K562 (cell line): ENCODE measurements around the gene STX19. TPM values are rescaled to one million over a fixed set of nuclear protein-coding genes. Genes with fewer than 3 reads are reported as not detected.

Experiments used
- ATAC-seq: fragments of 200-7000 bp; cut with Tn5 transposase; 3 replicates; pipeline ENCODE4 v1.9.1; 2020; ENCODE audit warnings: moderate library complexity
- BruUV-seq: library from RNA; stranded (reverse); fragments of 400-500 nt; replicated peaks from 2 replicates; lab custom pipeline; 2021; lab: Mats Ljungman, UMichigan
- CTCF ChIA-PET: fragments of 300-600 bp; formaldehyde crosslinking; extraction: SDS; loops from one replicate; lab custom pipeline; 2021; ENCODE audit warnings: low intra/inter-chr PET ratio; lab: Yijun Ruan, JAX
- POLR2A ChIA-PET: fragments of 300-600, 350-650 bp; sonication (Branson Sonifier 250); formaldehyde crosslinking; extraction: SDS; loops from one replicate; lab custom pipeline; 2021; ENCODE audit warnings: antibody characterized with exemption, inconsistent platforms; lab: Yijun Ruan, JAX
- DNase-seq, 4 experiments: peaks; one replicate each; pipeline versions ENCODE4 v3.0.0 to v3.0.0-alpha.2; 2011 to 2018; ENCODE audit warnings: low spot score in 3 of 4, mixed read lengths in 3 of 4; ENCODE audit errors: extremely low read depth in 1 of 4
- FAIRE-seq: peaks from 2 replicates; lab custom pipeline; 2011; peaks lifted over from hg19 to GRCh38; lab: Jason Lieb, UNC
- H2AFZ ChIP-seq: 2 replicates; pipeline ENCODE4 v1.6.0; 2011; ENCODE audit warnings: low read depth, low read length, control low read depth, inconsistent platforms
- H3K27ac ChIP-seq: fragments of 200-600 bp; 3 replicates; pipeline ENCODE4 v1.8.0; 2011; ENCODE audit warnings: low read depth, mild to moderate bottlenecking, control low read depth, inconsistent platforms, low read length, moderate library complexity, mixed read lengths; ENCODE audit errors: extremely low read depth
- H3K27me3 ChIP-seq, 2 experiments: fragments of 300-600 bp in 1 of 2; 2 replicates in 1 of 2; 3 replicates in 1 of 2; pipeline versions ENCODE4 v1.6.0 to v1.8.0; 2011; ENCODE audit warnings: inconsistent platforms in 2 of 2, low read length in 2 of 2, mild to moderate bottlenecking in 1 of 2, mixed read lengths in 1 of 2, moderate library complexity in 1 of 2; ENCODE audit not compliant: control insufficient read depth in 2 of 2, insufficient read depth in 2 of 2
- H3K36me3 ChIP-seq: fragments of 300-600 bp; 3 replicates; pipeline ENCODE4 v1.8.0; 2011; ENCODE audit warnings: mild to moderate bottlenecking, low read length, inconsistent platforms; ENCODE audit not compliant: control insufficient read depth, insufficient read depth
- H3K4me1 ChIP-seq, 2 experiments: fragments of 200-600 bp in 1 of 2; replicated peaks in 1 of 2; 2 replicates in 1 of 2; 3 replicates in 1 of 2; pipeline versions ENCODE4 v1.5.1 to v1.8.0; 2011; ENCODE audit warnings: inconsistent platforms in 2 of 2, low read length in 2 of 2, mild to moderate bottlenecking in 1 of 2, mixed read lengths in 1 of 2, moderate library complexity in 1 of 2; ENCODE audit not compliant: control insufficient read depth in 2 of 2, insufficient read depth in 2 of 2
- H3K4me2 ChIP-seq: 2 replicates; pipeline ENCODE4 v1.6.1; 2011; ENCODE audit warnings: low read length, control low read depth, inconsistent platforms, mixed read lengths; ENCODE audit not compliant: insufficient read depth
- H3K4me3 ChIP-seq: fragments of 200-600 bp; sonication (generic), shearing (Covaris generic); 2 replicates; pipeline ENCODE4 v1.5.1; 2016; ENCODE audit warnings: control low read depth, inconsistent platforms
- H3K79me2 ChIP-seq: fragments of 200-600 bp; 3 replicates; pipeline ENCODE4 v1.8.0; 2011; ENCODE audit warnings: low read length, inconsistent platforms; ENCODE audit not compliant: control insufficient read depth, insufficient read depth
- H3K9ac ChIP-seq, 2 experiments: 2 replicates each; pipeline versions ENCODE4 v1.6.0 to v1.6.1; 2011; ENCODE audit warnings: low read depth in 2 of 2, low read length in 2 of 2, control low read depth in 1 of 2, inconsistent platforms in 1 of 2, mild to moderate bottlenecking in 1 of 2, mixed read lengths in 1 of 2; ENCODE audit not compliant: insufficient read depth in 1 of 2
- H3K9me1 ChIP-seq: one replicate; pipeline ENCODE4 v1.6.0; 2011; ENCODE audit warnings: inconsistent platforms, mild to moderate bottlenecking, low read length, moderate library complexity; ENCODE audit not compliant: control insufficient read depth, insufficient read depth
- H3K9me3 ChIP-seq: replicated peaks from 2 replicates; pipeline ENCODE4 v1.5.1; 2011; ENCODE audit warnings: low read depth, low read length, inconsistent platforms; ENCODE audit not compliant: control insufficient read depth, insufficient read depth
- H4K20me1 ChIP-seq: replicated peaks from 2 replicates; pipeline ENCODE4 v1.6.1; 2011; ENCODE audit warnings: low read length, inconsistent platforms, mixed read lengths; ENCODE audit not compliant: control insufficient read depth, insufficient read depth
- CBX5 ChIP-seq: IDR thresholded peaks from 2 replicates; pipeline ENCODE4 v1.6.1; 2014; ENCODE audit warnings: low read depth, borderline replicate concordance
- CTCF ChIP-seq, 3 experiments: IDR thresholded peaks in 2 of 3; conservative IDR thresholded peaks in 1 of 3; 2 replicates each; pipeline ENCODE4 v1.5.1; 2011 to 2012; ENCODE audit warnings: low read length in 3 of 3, mild to moderate bottlenecking in 3 of 3, control low read depth in 2 of 3, improper control_type of control experiment in 1 of 3, inconsistent platforms in 1 of 3, low read depth in 1 of 3, mixed read lengths in 1 of 3, moderate library complexity in 1 of 3; ENCODE audit not compliant: insufficient read depth in 2 of 3
- DMBX1 ChIP-seq: fragments of 250-450 bp; sonication (Bioruptor Pico); IDR thresholded peaks from 2 replicates; pipeline ENCODE4 v1.8.0; 2022; ENCODE audit warnings: inconsistent platforms, mild to moderate bottlenecking, moderate library complexity, borderline replicate concordance
- HNRNPK ChIP-seq: fragments of 200-400 bp; formaldehyde crosslinking; IDR thresholded peaks from one replicate; pipeline ENCODE4 v1.6.1; 2018; ENCODE audit warnings: mild to moderate bottlenecking, low read depth, low read length; ENCODE audit not compliant: poor library complexity, severe bottlenecking
- MTA2 ChIP-seq: fragments of 450-650 bp; IDR thresholded peaks from 2 replicates; pipeline ENCODE4 v1.6.1; 2016; ENCODE audit warnings: low read depth
- PRMT5 ChIP-seq: sonication (generic); formaldehyde crosslinking; IDR thresholded peaks from 2 replicates; pipeline ENCODE4 v1.5.0; 2020; ENCODE audit warnings: missing genetic modification reagents
- ZBTB5 ChIP-seq: fragments of 450-650 bp; IDR thresholded peaks from 2 replicates; pipeline ENCODE4 v1.6.1; 2017; ENCODE audit warnings: antibody characterized with exemption
- WGBS: fragments of 100-300 bp; shearing (Covaris generic); methylation state at CpG from one replicate; pipeline ENCODE4 v1.1.6; 2016; ENCODE audit warnings: low coverage, mixed read lengths; ENCODE audit not compliant: insufficient coverage; ENCODE audit errors: missing lambda C conversion rate; 5-methylcytosine and 5-hydroxymethylcytosine counted together
- in situ Hi-C: fragments of 300-500 bp; cut with MboI; formaldehyde crosslinking; loops from 4 replicates; pipeline ENCODE4 v1.15.0; 2018; ENCODE audit warnings: inconsistent platforms, mixed read lengths
- intact Hi-C: fragments of 100-400 bp; cut with micrococcal nuclease; formaldehyde crosslinking; loops from 2 replicates; pipeline ENCODE4 v1.14.2; 2022
- polyA plus RNA-seq, 8 experiments: library from polyadenylated mRNA; depleted of rRNA in 4 of 8; stranded (reverse) in 5 of 8; unstranded in 3 of 8; fragments of >200 nt; fragmentation: Nextera tagmentation in 2 of 8; fragmentation: Illumina TruSeq in 1 of 8; extraction: Ambion mirVana in 2 of 8; extraction: Trizol in 1 of 8; gene quantifications; 2 replicates each; pipeline versions ENCODE4 v1.2.1 to v1.2.3, GENCODE V29; 2011 to 2014; ENCODE audit warnings: inconsistent platforms in 1 of 8, missing spikeins in 1 of 8
- total RNA-seq, 7 experiments: library from RNA; depleted of rRNA in 6 of 7; stranded (reverse); fragments of >200 nt in 6 of 7; fragmentation: Illumina TruSeq in 2 of 7; extraction: Trizol in 2 of 7; gene quantifications; 2 replicates each; pipeline versions ENCODE4 v1.2.1 to v1.2.3, GENCODE V29; 2011 to 2021; ENCODE audit warnings: low replicate concordance in 1 of 7

STX19 gene
- total and polyA plus RNA-seq, 9 of the 15 experiments (the other 6 are each of a cell fraction or from before 2014, with no cell fraction given), result 0.04 TPM; not detected in 8

- H3K27me3 ChIP-seq, result no peaks in the 10 kb centered on the region
- no TSS peak for BruUV-seq
- no peak overlapping the region for H3K4me3 ChIP-seq
- TF ChIP-seq HNRNPK (peak; percentile 88), DMBX1 (CRISPR knock-in tag) (no peak)
- TF ChIP-seq, all 486 proteins: peak for 1
- CTCF ChIA-PET, result no interaction called here
- H4K20me1 ChIP-seq, result no peaks in the 10 kb centered on the region
- WGBS, result 67% methylated on average over 1 of the region's 1 CpG
- no peak overlapping the region for H2AFZ ChIP-seq
- no peak overlapping the region for H3K4me2 ChIP-seq
- no peaks in the 10 kb centered on the region for H3K9me3 ChIP-seq
- ATAC-seq, result no peak
- no peaks in the 10 kb centered on the region for H3K4me1 ChIP-seq
- FAIRE-seq, result no peak
- H3K9ac ChIP-seq, result no peak overlapping the region
- intact Hi-C loops (no loop called here), in situ Hi-C loops (no loop called here)
- POLR2A ChIA-PET, result no interaction called here
- no peak overlapping the region for H3K27ac ChIP-seq
- no peaks in the 10 kb centered on the region for H3K9me1 ChIP-seq
- H3K36me3 ChIP-seq, result peaks cover 13% of the 10 kb centered on the region; the same call in 1 of the 3 replicates
- H3K79me2 ChIP-seq, result no peaks in the 10 kb centered on the region
- DNase-seq, result no peak
Measured at GRCh38 chr3:94043285-94043684, 14.9 kb upstream of the STX19 start.

- no peak overlapping the region for H3K27ac ChIP-seq
- DNase-seq (peak; percentile 6 to 29 (median 22)), FAIRE-seq (no peak), ATAC-seq (peak; percentile 79)
- no peaks in the 10 kb centered on the region for H3K9me3 ChIP-seq
- H3K9ac ChIP-seq, result no peak overlapping the region
- BruUV-seq, result no TSS peak
- intact Hi-C loops, result no loop called here
- no peaks in the 10 kb centered on the region for H4K20me1 ChIP-seq
- H3K4me2 ChIP-seq, result no peak overlapping the region
- no peaks in the 10 kb centered on the region for H3K9me1 ChIP-seq
- WGBS, result 77% methylated on average over 3 of the region's 3 CpGs
- H2AFZ ChIP-seq, result no peak overlapping the region
- POLR2A ChIA-PET, result interaction anchor here (1.1 kb wide), 2 partner anchors 10 to 26 kb away, joined by 4 read pairs; partner anchors contain the start of genes DHFR2 and NSUN3
- H3K4me3 ChIP-seq, result no peak overlapping the region
- no peaks in the 10 kb centered on the region for H3K79me2 ChIP-seq
- peak; percentile 2 to 37 (median 22); a peak in 2 of 6 replicates for TF ChIP-seq CTCF (IDR thresholded peaks at IDR 0.05 in 2 of 3, conservative IDR thresholded peaks at IDR 0.05 in 1 of 3; ENCODE audit: insufficient read depth in 2 of 3, low read depth in 1 of 3, low read length in 3 of 3)
- TF ChIP-seq MTA2, result no peak
- no peak for TF ChIP-seq ZBTB5
- no peak for TF ChIP-seq CBX5
- no peak for TF ChIP-seq PRMT5
- H3K4me1 ChIP-seq, result no peaks in the 10 kb centered on the region
- H3K36me3 ChIP-seq, result peaks cover 30% of the 10 kb centered on the region; the same call in 1 of the 3 replicates
- CTCF ChIA-PET, result no interaction called here
- H3K27me3 ChIP-seq, result no peaks in the 10 kb centered on the region
- in situ Hi-C loops, result no loop called here
Measured at GRCh38 chr3:94036909-94037507, 8.6 kb upstream of the STX19 start.
